GM12878 (cell line): Measurements from ENCODE around the gene CSMD2. TPM values are rescaled to one million over a fixed set of nuclear protein-coding genes. Genes with fewer than 3 reads are reported as not detected.
A peak's percentile ranks its signal among the peaks of the same experiment; 100 is the strongest.

ENCODE experiments used
- ATAC-seq: fragments of 200-7000 bp; cut with Tn5 transposase; 3 replicates; pipeline ENCODE4 v1.9.1; 2020; ENCODE audit warnings: mild to moderate bottlenecking, moderate library complexity
- BruUV-seq: library from RNA; stranded (reverse); fragments of 400-500 nt; replicated peaks from 2 replicates; lab custom pipeline; 2021; lab: Mats Ljungman, UMichigan
- CTCF ChIA-PET: fragments of 300-600 bp; sonication (Branson Sonifier 250); formaldehyde crosslinking; extraction: SDS; loops from one replicate; lab custom pipeline; 2021; ENCODE audit warnings: inconsistent platforms; lab: Yijun Ruan, JAX
- POLR2A ChIA-PET: fragments of 350-600 bp; formaldehyde crosslinking; extraction: SDS; loops from one replicate; lab custom pipeline; 2021; ENCODE audit warnings: inconsistent platforms; lab: Charles Lee
- RAD21 ChIA-PET: fragments of 300-600 bp; sonication (Branson Sonifier 250); formaldehyde crosslinking; loops from one replicate; lab custom pipeline; 2023; ENCODE audit warnings: antibody characterized with exemption; ENCODE audit not compliant: unreplicated experiment; lab: Charles Lee
- SMC1A ChIA-PET: fragments of 300-600 bp; sonication (Branson Sonifier 250); formaldehyde crosslinking; loops from one replicate; lab custom pipeline; 2023; ENCODE audit not compliant: unreplicated experiment, uncharacterized antibody; lab: Charles Lee
- DNase-seq: peaks from one replicate; pipeline ENCODE4 v3.0.0-alpha.2; 2011; ENCODE audit warnings: low read depth, low spot score
- FAIRE-seq: peaks from 3 replicates; lab custom pipeline; 2011; peaks lifted over from hg19 to GRCh38; lab: Jason Lieb, UNC
- H2AFZ ChIP-seq: 2 replicates; pipeline ENCODE4 v1.6.0; 2011; ENCODE audit warnings: low read depth, low read length, control low read depth; ENCODE audit not compliant: control insufficient read depth
- H3K27ac ChIP-seq: 2 replicates; pipeline ENCODE4 v1.5.1; 2011; ENCODE audit warnings: control low read depth; ENCODE audit not compliant: control insufficient read depth, insufficient read depth
- H3K27me3 ChIP-seq, 2 experiments: replicated peaks in 1 of 2; 2 replicates each; pipeline versions ENCODE4 v1.6.0 to v1.6.1; 2011; ENCODE audit warnings: low read length in 1 of 2; ENCODE audit not compliant: control insufficient read depth in 2 of 2, insufficient read depth in 2 of 2
- H3K36me3 ChIP-seq, 2 experiments: 2 replicates each; pipeline ENCODE4 v1.5.1; 2011; ENCODE audit warnings: low read length in 1 of 2; ENCODE audit not compliant: control insufficient read depth in 2 of 2, insufficient read depth in 2 of 2
- H3K4me1 ChIP-seq: 2 replicates; pipeline ENCODE4 v1.6.1; 2011; ENCODE audit warnings: mild to moderate bottlenecking, low read length, moderate library complexity, mixed read lengths; ENCODE audit not compliant: control insufficient read depth, insufficient read depth
- H3K4me2 ChIP-seq: 2 replicates; pipeline ENCODE4 v1.6.0; 2011; ENCODE audit warnings: control low read depth; ENCODE audit not compliant: control insufficient read depth, insufficient read depth
- H3K4me3 ChIP-seq: fragments of 200-600 bp; sonication (generic); 2 replicates; pipeline ENCODE4 v1.5.1; 2016
- H3K79me2 ChIP-seq: 2 replicates; pipeline ENCODE4 v1.6.0; 2011; ENCODE audit warnings: low read length; ENCODE audit not compliant: control insufficient read depth, insufficient read depth
- H3K9ac ChIP-seq: 2 replicates; pipeline ENCODE4 v1.8.0; 2011; ENCODE audit warnings: low read length, control low read depth, mixed read lengths; ENCODE audit not compliant: control insufficient read depth, insufficient read depth
- H3K9me3 ChIP-seq: replicated peaks from 3 replicates; pipeline ENCODE4 v1.5.1; 2011; ENCODE audit warnings: mild to moderate bottlenecking, low read length; ENCODE audit not compliant: control insufficient read depth, insufficient read depth
- H4K20me1 ChIP-seq: 2 replicates; pipeline ENCODE4 v1.6.0; 2011; ENCODE audit not compliant: control insufficient read depth, insufficient read depth
- ASH2L ChIP-seq: fragments of 300-600, 200-600 bp; sonication (generic); IDR thresholded peaks from 2 replicates; pipeline ENCODE4 v1.6.1; 2017; ENCODE audit warnings: low read depth, mild to moderate bottlenecking, borderline replicate concordance
- EGR1 ChIP-seq, 2 experiments: IDR thresholded peaks; 1 replicate in 1 of 2; 2 replicates in 1 of 2; pipeline ENCODE4 v1.6.1; 2011 to 2012; ENCODE audit warnings: low read depth in 2 of 2, low read length in 2 of 2, borderline replicate concordance in 1 of 2, mild to moderate bottlenecking in 1 of 2, moderate library complexity in 1 of 2
- FOXK2 ChIP-seq: fragments of 450-650 bp; IDR thresholded peaks from 2 replicates; pipeline ENCODE4 v1.6.1; 2017; ENCODE audit warnings: mild to moderate bottlenecking, moderate library complexity
- IKZF2 ChIP-seq, 2 experiments: fragments of 450-650 bp; IDR thresholded peaks; 2 replicates each; pipeline ENCODE4 v1.6.1; 2017; ENCODE audit warnings: mild to moderate bottlenecking in 2 of 2, moderate library complexity in 2 of 2
- RELA ChIP-seq: fragments of 450-650 bp; IDR thresholded peaks from 2 replicates; pipeline ENCODE4 v1.8.0; 2014; ENCODE audit warnings: borderline replicate concordance; ENCODE audit not compliant: partially characterized antibody
- SIN3A ChIP-seq: IDR thresholded peaks from 2 replicates; pipeline ENCODE4 v1.6.1; 2012; ENCODE audit warnings: low read depth, low read length, improper control_type of control experiment
- WGBS: methylation state at CpG from one replicate; pipeline ENCODE4 v1.1.6; 2016; ENCODE audit warnings: low lambda C conversion rate; ENCODE audit not compliant: insufficient replicate concordance, insufficient coverage; ENCODE audit errors: missing lambda C conversion rate; 5-methylcytosine and 5-hydroxymethylcytosine counted together
- in situ Hi-C: fragments of 300-500 bp; cut with MboI; formaldehyde crosslinking; loops from 9 replicates; pipeline ENCODE4 v1.14.3; 2018; ENCODE audit warnings: mixed read lengths
- intact Hi-C: fragments of 100-400 bp; cut with micrococcal nuclease; formaldehyde crosslinking; loops from one replicate; pipeline ENCODE4 v1.14.2; 2022; ENCODE audit not compliant: unreplicated experiment
- polyA plus RNA-seq, 11 experiments: library from polyadenylated mRNA; depleted of rRNA in 4 of 11; unstranded in 6 of 11; stranded (reverse) in 5 of 11; fragments of >200 nt; fragmentation: Nextera tagmentation in 4 of 11; fragmentation: Illumina TruSeq in 1 of 11; extraction: Ambion mirVana in 4 of 11; extraction: Trizol in 1 of 11; gene quantifications; 1 replicate in 1 of 11; 2 replicates in 10 of 11; pipeline versions ENCODE4 v1.2.1 to v1.2.3, GENCODE V29; 2011 to 2016; ENCODE audit warnings: inconsistent platforms in 2 of 11, missing spikeins in 2 of 11, low read depth in 1 of 11
- total RNA-seq, 4 experiments: library from RNA; depleted of rRNA in 3 of 4; stranded (reverse); fragments of >200 nt in 3 of 4; fragmentation: Illumina TruSeq in 1 of 4; extraction: Trizol in 1 of 4; gene quantifications; 2 replicates each; pipeline versions ENCODE4 v1.2.1 to v1.2.3, GENCODE V29; 2013 to 2021
- TF ChIP-seq, protein P1 (sequence below): IDR thresholded peaks from 2 replicates; pipeline ENCODE4 v1.6.1; 2012; ENCODE audit warnings: mild to moderate bottlenecking, low read depth, low read length

The CSMD2 gene
- total and polyA plus RNA-seq, 10 of the 15 experiments (the other 5 are each of a cell fraction or from before 2014, with no cell fraction given): under 0.01 TPM; not detected in 9

DNA sequence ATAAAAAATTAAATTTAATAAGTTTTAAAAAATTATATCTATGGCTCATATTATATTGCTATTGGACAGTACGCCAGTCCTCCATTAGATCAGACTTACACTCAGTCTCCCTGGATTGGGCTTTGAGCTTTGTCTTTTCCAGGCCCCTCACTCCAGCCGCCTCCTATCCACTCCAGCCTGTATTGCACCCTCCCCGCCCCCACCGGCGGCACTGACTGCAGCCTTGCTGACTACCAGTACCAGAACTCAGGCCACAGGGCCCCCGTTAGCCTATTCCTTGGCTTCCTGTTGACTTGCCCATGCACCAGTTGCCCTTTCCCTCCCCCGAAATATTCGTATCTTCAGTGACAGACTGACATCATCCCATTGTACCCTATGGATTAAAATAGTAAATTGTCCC, 127.9 kb downstream of the CSMD2 start:
- BruUV-seq: no TSS peak
- no peak for DNase-seq
- no peak for FAIRE-seq
- POLR2A ChIA-PET: no interaction called here
- H3K4me3 ChIP-seq: no peak overlapping the region
- 35% methylated on average over 8 of the region's 8 CpGs for WGBS
- no peak overlapping the region for H3K27ac ChIP-seq
- CTCF ChIA-PET: no interaction called here
- no peaks in the 10 kb centered on the region for H3K4me1 ChIP-seq
- SMC1A ChIA-PET: interaction anchor here (2.1 kb wide), 1 partner anchor 11 kb away, joined by 4 read pairs; no protein-coding TSS in a partner anchor
- intact Hi-C loops (no loop called here), in situ Hi-C loops (no loop called here)
- no peaks in the 10 kb centered on the region for H3K79me2 ChIP-seq
- H3K4me2 ChIP-seq: no peak overlapping the region
- H3K36me3 ChIP-seq: no peaks in the 10 kb centered on the region
- ATAC-seq: no peak
- RAD21 ChIA-PET: no interaction called here
- H3K9ac ChIP-seq: no peak overlapping the region
- H2AFZ ChIP-seq: no peak overlapping the region
- peaks cover 0 to 2% of the 10 kb centered on the region in 2 experiments; a peak in 2 of 4 replicates for H3K27me3 ChIP-seq
- H3K9me3 ChIP-seq: no peaks in the 10 kb centered on the region
- TF ChIP-seq SIN3A: no peak
- no peak for TF ChIP-seq IKZF2 (IDR thresholded peaks at IDR 0.05)
- no peak for TF ChIP-seq FOXK2
- TF ChIP-seq EGR1 (IDR thresholded peaks at IDR 0.05; ENCODE audit: borderline replicate concordance in 1 of 2, low read depth in 2 of 2, low read length in 2 of 2): no peak
- no peaks in the 10 kb centered on the region for H4K20me1 ChIP-seq

DNA sequence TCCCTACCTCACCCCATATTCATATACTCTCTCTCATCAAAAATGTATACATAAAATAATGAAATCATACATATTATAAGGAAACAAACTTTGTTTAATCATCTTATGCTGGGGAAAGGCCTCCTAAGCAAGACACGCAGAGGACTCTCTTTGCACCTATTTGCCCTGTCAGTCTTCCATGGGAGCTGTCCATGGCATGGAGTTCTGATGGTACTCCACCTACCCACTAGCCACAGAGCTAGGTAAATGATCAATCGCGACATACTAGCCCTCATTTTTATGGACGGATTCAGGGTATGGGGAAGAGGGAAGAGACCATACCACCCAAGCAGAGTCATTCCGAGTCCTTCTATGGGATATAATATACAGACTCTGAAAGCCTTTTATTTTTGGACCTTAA, 131.0 kb downstream of the CSMD2 start:
- no peak overlapping the region for H3K9ac ChIP-seq
- SMC1A ChIA-PET: no interaction called here
- in situ Hi-C loops: no loop called here

More for the DNA sequence above, 131.0 kb downstream of the CSMD2 start:
- Histone ChIP-seq H3K36me3 (no peaks in the 10 kb centered on the region), H3K4me2 (no peak overlapping the region), H3K9me3 (no peaks in the 10 kb centered on the region), H3K4me1 (no peaks in the 10 kb centered on the region), H3K4me3 (no peak overlapping the region), H2AFZ (no peak overlapping the region), H3K27me3 (peaks cover 0 to 2% of the 10 kb centered on the region in 2 experiments; a peak in 1 of 4 replicates), H3K79me2 (no peaks in the 10 kb centered on the region), H4K20me1 (no peaks in the 10 kb centered on the region), H3K27ac (no peak overlapping the region)
- no peak for FAIRE-seq
- POLR2A ChIA-PET: no interaction called here
- TF ChIP-seq RELA (no peak), ASH2L (no peak)
- TF ChIP-seq, protein P1, sequence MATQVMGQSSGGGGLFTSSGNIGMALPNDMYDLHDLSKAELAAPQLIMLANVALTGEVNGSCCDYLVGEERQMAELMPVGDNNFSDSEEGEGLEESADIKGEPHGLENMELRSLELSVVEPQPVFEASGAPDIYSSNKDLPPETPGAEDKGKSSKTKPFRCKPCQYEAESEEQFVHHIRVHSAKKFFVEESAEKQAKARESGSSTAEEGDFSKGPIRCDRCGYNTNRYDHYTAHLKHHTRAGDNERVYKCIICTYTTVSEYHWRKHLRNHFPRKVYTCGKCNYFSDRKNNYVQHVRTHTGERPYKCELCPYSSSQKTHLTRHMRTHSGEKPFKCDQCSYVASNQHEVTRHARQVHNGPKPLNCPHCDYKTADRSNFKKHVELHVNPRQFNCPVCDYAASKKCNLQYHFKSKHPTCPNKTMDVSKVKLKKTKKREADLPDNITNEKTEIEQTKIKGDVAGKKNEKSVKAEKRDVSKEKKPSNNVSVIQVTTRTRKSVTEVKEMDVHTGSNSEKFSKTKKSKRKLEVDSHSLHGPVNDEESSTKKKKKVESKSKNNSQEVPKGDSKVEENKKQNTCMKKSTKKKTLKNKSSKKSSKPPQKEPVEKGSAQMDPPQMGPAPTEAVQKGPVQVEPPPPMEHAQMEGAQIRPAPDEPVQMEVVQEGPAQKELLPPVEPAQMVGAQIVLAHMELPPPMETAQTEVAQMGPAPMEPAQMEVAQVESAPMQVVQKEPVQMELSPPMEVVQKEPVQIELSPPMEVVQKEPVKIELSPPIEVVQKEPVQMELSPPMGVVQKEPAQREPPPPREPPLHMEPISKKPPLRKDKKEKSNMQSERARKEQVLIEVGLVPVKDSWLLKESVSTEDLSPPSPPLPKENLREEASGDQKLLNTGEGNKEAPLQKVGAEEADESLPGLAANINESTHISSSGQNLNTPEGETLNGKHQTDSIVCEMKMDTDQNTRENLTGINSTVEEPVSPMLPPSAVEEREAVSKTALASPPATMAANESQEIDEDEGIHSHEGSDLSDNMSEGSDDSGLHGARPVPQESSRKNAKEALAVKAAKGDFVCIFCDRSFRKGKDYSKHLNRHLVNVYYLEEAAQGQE: peak; percentile 66; the same call in 1 of the 2 replicates
- DNase-seq: no peak
- CTCF ChIA-PET: no interaction called here
- intact Hi-C loops: no loop called here
- no peak for ATAC-seq
- RAD21 ChIA-PET: no interaction called here
- no TSS peak for BruUV-seq
- WGBS: 50% methylated on average over 5 of the region's 5 CpGs
